Endothelial cell of umbilical vein (primary cell): ENCODE results near the gene VPS54.

Source experiments
- FOS ChIP-seq: IDR thresholded peaks from 2 replicates; pipeline ENCODE4 v1.6.1; 2011; ENCODE audit warnings: mild to moderate bottlenecking, low read length, moderate library complexity, borderline replicate concordance; ENCODE audit not compliant: insufficient read depth
- POLR2AphosphoS5 ChIP-seq: IDR thresholded peaks from 2 replicates; pipeline ENCODE4 v1.6.1; 2012; ENCODE audit warnings: low read depth, mild to moderate bottlenecking, control low read depth, low read length, moderate library complexity; ENCODE audit not compliant: insufficient read depth
- TF ChIP-seq, protein P1 (sequence below), 2 donors: IDR thresholded peaks; 1 replicate in 1 of 2; 2 replicates in 1 of 2; pipeline ENCODE4 v1.5.1; 2011; ENCODE audit warnings: low read length in 2 of 2, mild to moderate bottlenecking in 2 of 2, moderate library complexity in 2 of 2, control low read depth in 1 of 2, inconsistent platforms in 1 of 2, low read depth in 1 of 2; ENCODE audit not compliant: insufficient read depth in 1 of 2; ENCODE audit errors: extremely low read depth in 1 of 2

DNA sequence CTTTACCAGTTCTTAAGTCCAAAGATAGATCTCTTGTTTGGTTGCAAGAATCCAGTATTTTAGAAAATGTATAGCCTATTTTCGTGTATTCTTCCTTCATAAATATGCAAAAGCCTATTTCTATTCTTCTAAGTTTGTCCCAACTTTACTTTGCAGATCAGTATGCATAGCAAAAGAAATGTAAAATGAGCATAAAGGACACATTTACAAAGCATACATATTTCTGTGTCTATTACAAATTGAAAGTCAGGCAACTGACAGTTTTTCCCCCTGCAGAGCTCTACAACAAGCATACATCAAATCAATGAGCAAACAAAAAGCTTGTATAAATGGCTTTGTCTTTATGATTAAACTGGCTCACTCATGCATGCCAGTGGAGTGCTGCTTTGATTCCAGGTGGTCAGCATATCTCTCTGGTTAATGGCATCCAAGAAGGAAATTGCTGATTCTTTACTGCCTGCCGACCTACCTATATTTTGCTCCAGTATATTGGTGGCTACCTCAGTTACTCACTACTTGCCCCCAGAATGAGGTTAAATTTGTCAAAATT lies 10.0 kb upstream of the VPS54 start:
- TF ChIP-seq, protein P1, sequence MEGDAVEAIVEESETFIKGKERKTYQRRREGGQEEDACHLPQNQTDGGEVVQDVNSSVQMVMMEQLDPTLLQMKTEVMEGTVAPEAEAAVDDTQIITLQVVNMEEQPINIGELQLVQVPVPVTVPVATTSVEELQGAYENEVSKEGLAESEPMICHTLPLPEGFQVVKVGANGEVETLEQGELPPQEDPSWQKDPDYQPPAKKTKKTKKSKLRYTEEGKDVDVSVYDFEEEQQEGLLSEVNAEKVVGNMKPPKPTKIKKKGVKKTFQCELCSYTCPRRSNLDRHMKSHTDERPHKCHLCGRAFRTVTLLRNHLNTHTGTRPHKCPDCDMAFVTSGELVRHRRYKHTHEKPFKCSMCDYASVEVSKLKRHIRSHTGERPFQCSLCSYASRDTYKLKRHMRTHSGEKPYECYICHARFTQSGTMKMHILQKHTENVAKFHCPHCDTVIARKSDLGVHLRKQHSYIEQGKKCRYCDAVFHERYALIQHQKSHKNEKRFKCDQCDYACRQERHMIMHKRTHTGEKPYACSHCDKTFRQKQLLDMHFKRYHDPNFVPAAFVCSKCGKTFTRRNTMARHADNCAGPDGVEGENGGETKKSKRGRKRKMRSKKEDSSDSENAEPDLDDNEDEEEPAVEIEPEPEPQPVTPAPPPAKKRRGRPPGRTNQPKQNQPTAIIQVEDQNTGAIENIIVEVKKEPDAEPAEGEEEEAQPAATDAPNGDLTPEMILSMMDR (IDR thresholded peaks at IDR 0.05; ENCODE audit: extremely low read depth in 1 of 2, insufficient read depth in 1 of 2, low read depth in 1 of 2, low read length in 2 of 2): no peak
- TF ChIP-seq FOS (no peak), POLR2AphosphoS5 (no peak)
